Endothelial cell (in vitro differentiated cells): Measurements from ENCODE around the gene PACRG. TPM values are rescaled to one million over a fixed set of nuclear protein-coding genes. Genes with fewer than 3 reads are reported as not detected.

Source experiments
- DNase-seq: peaks from one replicate; pipeline ENCODE4 v3.0.0; 2021; ENCODE audit warnings: low spot score
- H3K27ac Mint-ChIP-seq: one replicate; pipeline ENCODE4 v1.8.0; 2021; ENCODE audit warnings: mixed read lengths, inconsistent platforms; ENCODE audit not compliant: unreplicated experiment
- H3K27me3 Mint-ChIP-seq: one replicate; pipeline ENCODE4 v1.8.0; 2021; ENCODE audit warnings: mild to moderate bottlenecking, moderate library complexity, mixed read lengths, inconsistent platforms; ENCODE audit not compliant: unreplicated experiment
- H3K36me3 Mint-ChIP-seq: one replicate; pipeline ENCODE4 v1.8.0; 2021; ENCODE audit warnings: mild to moderate bottlenecking, low read depth, mixed read lengths, inconsistent platforms; ENCODE audit not compliant: unreplicated experiment
- H3K4me1 Mint-ChIP-seq: one replicate; pipeline ENCODE4 v1.8.0; 2021; ENCODE audit warnings: mild to moderate bottlenecking, mixed read lengths, inconsistent platforms; ENCODE audit not compliant: unreplicated experiment
- H3K4me3 Mint-ChIP-seq: one replicate; pipeline ENCODE4 v1.8.0; 2021; ENCODE audit warnings: mild to moderate bottlenecking, mixed read lengths, inconsistent platforms; ENCODE audit not compliant: unreplicated experiment
- H3K9me3 Mint-ChIP-seq: one replicate; pipeline ENCODE4 v1.8.0; 2021; ENCODE audit warnings: mixed read lengths, inconsistent platforms; ENCODE audit not compliant: unreplicated experiment
- total RNA-seq: library from RNA; stranded (reverse); fragmentation: NEBNext Ultra II Directional; extraction: Animal tissue kit (Norgen Biotek cat#: 25700); gene quantifications from one replicate; pipeline ENCODE4 v1.2.1, GENCODE V29; 2021; ENCODE audit not compliant: unreplicated experiment
- TF ChIP-seq, protein P1 (sequence below): fragments of 200-600 bp; sonication (generic); IDR thresholded peaks from one replicate; pipeline ENCODE4 v1.5.0; 2021; ENCODE audit warnings: antibody characterized with exemption; ENCODE audit not compliant: unreplicated experiment

The PACRG gene
- total RNA-seq, 1 donor from 2014 or later, result 1.1 TPM

DNA sequence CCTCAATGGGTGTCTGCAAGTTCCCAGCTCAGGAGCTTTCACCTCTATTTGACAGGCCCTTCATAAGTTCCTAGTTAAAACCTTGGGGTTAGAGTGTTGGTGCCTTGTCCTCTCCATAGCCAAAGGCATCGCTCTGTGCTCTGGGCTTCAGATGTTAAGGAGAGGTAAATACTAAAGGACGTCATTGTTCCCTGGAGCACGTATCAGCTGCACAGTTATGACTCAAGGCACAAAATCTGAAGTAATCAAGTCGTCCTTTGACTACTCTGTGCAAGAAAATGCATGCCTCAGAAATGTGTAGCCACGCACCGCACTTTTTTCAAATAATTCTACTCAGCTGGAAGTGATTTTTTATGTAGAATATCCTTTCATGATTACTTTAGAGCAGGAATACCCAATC lies 446.0 kb downstream of the PACRG start:
- H3K4me3 Mint-ChIP-seq, result no peak overlapping the region
- peaks cover 12% of the 10 kb centered on the region for H3K27me3 Mint-ChIP-seq
- no peak for DNase-seq
- TF ChIP-seq, protein P1, sequence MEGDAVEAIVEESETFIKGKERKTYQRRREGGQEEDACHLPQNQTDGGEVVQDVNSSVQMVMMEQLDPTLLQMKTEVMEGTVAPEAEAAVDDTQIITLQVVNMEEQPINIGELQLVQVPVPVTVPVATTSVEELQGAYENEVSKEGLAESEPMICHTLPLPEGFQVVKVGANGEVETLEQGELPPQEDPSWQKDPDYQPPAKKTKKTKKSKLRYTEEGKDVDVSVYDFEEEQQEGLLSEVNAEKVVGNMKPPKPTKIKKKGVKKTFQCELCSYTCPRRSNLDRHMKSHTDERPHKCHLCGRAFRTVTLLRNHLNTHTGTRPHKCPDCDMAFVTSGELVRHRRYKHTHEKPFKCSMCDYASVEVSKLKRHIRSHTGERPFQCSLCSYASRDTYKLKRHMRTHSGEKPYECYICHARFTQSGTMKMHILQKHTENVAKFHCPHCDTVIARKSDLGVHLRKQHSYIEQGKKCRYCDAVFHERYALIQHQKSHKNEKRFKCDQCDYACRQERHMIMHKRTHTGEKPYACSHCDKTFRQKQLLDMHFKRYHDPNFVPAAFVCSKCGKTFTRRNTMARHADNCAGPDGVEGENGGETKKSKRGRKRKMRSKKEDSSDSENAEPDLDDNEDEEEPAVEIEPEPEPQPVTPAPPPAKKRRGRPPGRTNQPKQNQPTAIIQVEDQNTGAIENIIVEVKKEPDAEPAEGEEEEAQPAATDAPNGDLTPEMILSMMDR, result no peak
- peaks cover 3% of the 10 kb centered on the region for H3K36me3 Mint-ChIP-seq
- no peak overlapping the region for H3K27ac Mint-ChIP-seq
- H3K4me1 Mint-ChIP-seq, result peaks cover 4% of the 10 kb centered on the region
- peaks cover 10% of the 10 kb centered on the region for H3K9me3 Mint-ChIP-seq

- Mint-ChIP-seq H3K9me3 (peaks cover 4% of the 10 kb centered on the region), H3K27me3 (peaks cover 9% of the 10 kb centered on the region), H3K4me3 (no peak overlapping the region), H3K36me3 (no peaks in the 10 kb centered on the region), H3K27ac (no peak overlapping the region), H3K4me1 (peaks cover 4% of the 10 kb centered on the region)
- DNase-seq, result no peak
- TF ChIP-seq, protein P1, result no peak
Measured at GRCh38 chr6:163175301-163175700, 447.5 kb downstream of the PACRG start.

DNA sequence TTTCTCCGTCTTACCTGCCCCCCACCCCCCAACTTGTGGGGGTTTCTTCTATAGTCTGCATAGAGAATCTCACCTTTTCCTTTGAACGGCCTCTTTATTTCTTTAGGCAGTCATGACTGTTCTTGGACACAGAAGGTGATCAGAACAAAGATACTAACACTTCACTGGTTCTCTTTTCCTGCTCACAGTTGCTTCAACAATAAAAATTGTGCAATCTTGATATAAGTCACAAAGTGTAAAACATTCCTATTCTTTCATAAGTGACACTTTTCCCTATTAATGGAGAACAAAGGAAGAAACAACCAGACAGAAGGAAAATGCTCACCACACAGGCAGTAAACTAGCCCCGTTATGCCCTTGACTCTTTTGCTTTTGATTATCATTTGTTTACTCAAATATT lies 448.3 kb downstream of the PACRG start:
- Mint-ChIP-seq H3K27ac (no peak overlapping the region), H3K36me3 (no peaks in the 10 kb centered on the region), H3K27me3 (peaks cover 4% of the 10 kb centered on the region)

GRCh38 chr6:163177007-163177406 lies 449.2 kb downstream of the PACRG start:
- Mint-ChIP-seq H3K4me1 (peaks cover 8% of the 10 kb centered on the region), H3K27me3 (peaks cover 4% of the 10 kb centered on the region), H3K36me3 (no peaks in the 10 kb centered on the region), H3K27ac (no peak overlapping the region), H3K4me3 (no peak overlapping the region), H3K9me3 (no peaks in the 10 kb centered on the region)
- no peak for DNase-seq
- TF ChIP-seq, protein P1, result no peak

More for the DNA sequence above, 448.3 kb downstream of the PACRG start:
- Mint-ChIP-seq H3K9me3 (no peaks in the 10 kb centered on the region), H3K4me1 (peaks cover 5% of the 10 kb centered on the region), H3K4me3 (no peak overlapping the region)
- DNase-seq, result no peak
- TF ChIP-seq, protein P1, result no peak

DNA sequence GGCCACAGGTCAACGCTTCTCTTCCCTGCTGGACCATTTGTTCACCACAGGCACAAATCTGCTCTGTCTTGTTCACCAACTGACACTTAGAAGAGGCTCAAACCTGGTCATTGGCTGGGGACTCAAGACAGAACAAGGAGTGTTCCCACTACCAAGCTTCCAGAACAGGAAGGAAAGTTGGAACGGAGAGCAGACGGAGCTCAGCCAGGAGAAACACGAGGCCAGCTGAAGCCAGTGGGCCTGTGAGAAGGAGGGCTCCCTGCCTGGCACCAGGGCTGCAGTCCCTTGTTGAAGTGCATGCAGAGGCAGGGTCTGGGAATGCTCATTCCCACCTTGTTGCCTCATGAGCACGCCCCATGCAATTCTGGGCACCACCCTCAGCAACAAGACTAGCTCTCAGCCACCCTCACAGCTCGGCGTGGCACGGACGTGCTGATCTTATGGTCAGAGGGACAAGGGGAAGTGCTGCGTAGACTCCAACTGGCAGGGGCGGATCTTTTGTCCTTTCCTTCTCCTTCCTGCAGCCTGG lies 450.2 kb downstream of the PACRG start:
- Mint-ChIP-seq H3K4me3 (no peak overlapping the region), H3K4me1 (peaks cover 14% of the 10 kb centered on the region), H3K9me3 (no peaks in the 10 kb centered on the region), H3K27me3 (peaks cover 4% of the 10 kb centered on the region), H3K36me3 (no peaks in the 10 kb centered on the region), H3K27ac (no peak overlapping the region)
- TF ChIP-seq, protein P1, result no peak
- no peak for DNase-seq
